ENCODE data around the gene TASP1. TPM values are rescaled to one million over a fixed set of nuclear protein-coding genes. Genes with fewer than 3 reads are reported as not detected.
"Not testable (repeated sequence)": the region's sequence is repeated elsewhere in the genome, so short reads cannot be mapped to it uniquely, and the experiment has no call there.

TASP1 gene
- total RNA-seq, 1 experiment from 2014 or later, result 13.9 TPM

GRCh38 chr20:13610184-13610583 is 28.5 kb downstream of the TASP1 start:
- ATAC-seq (no peak), DNase-seq (no peak)
- intact Hi-C loops (cut with micrococcal nuclease), result loop anchor here (10.0 kb wide), 1 partner anchor 175 kb away; the partner anchor contains the start of genes ESF1 and NDUFAF5
- TF ChIP-seq CTCF (conservative IDR thresholded peaks at IDR 0.05; ENCODE audit: low read depth, low read length), result no peak
- no peak for TF ChIP-seq EZH2phosphoT487 (IDR thresholded peaks at IDR 0.05; ENCODE audit: borderline replicate concordance, low read length)
- TF ChIP-seq EZH2 (IDR thresholded peaks at IDR 0.05; ENCODE audit: low read length, unreplicated experiment), result no peak
- Histone ChIP-seq H3K4me3 (ENCODE audit: low read length) (no peak overlapping the region), H4K20me1 (ENCODE audit: low read length) (no peaks in the 10 kb centered on the region), H2AFZ (ENCODE audit: low read length) (no peak overlapping the region), H3K27me3 (ENCODE audit: low read length) (no peaks in the 10 kb centered on the region), H3K4me2 (ENCODE audit: low read length) (no peak overlapping the region), H3K9me3 (ENCODE audit: low read length) (no peaks in the 10 kb centered on the region), H3K9me2 (replicated peaks; ENCODE audit: low read length) (no peaks in the 10 kb centered on the region), H3F3A (ENCODE audit: low read length, unreplicated experiment) (no peaks in the 10 kb centered on the region), H3K36me3 (ENCODE audit: low read depth, low read length) (no peaks in the 10 kb centered on the region; the same call in 1 of the 2 replicates), H3K9ac (ENCODE audit: low read length) (no peak overlapping the region), H3K79me2 (ENCODE audit: low read length) (no peaks in the 10 kb centered on the region), H3K27ac (ENCODE audit: low read length) (no peak overlapping the region), H3K4me1 (ENCODE audit: insufficient read depth, low read length) (no peaks in the 10 kb centered on the region)
- no TSS peak for BruUV-seq (replicated peaks)
- ChIA-PET POLR2A (ENCODE audit: unreplicated experiment) (interaction anchor here (0.6 kb wide), 1 partner anchor 162 kb away, joined by 3 read pairs; no protein-coding TSS in a partner anchor), CTCF (no interaction called here)

GRCh38 chr20:13608066-13608465 is 30.7 kb downstream of the TASP1 start:
- no TSS peak for BruUV-seq (replicated peaks)
- ChIA-PET CTCF (no interaction called here), POLR2A (ENCODE audit: unreplicated experiment) (no interaction called here)
- Histone ChIP-seq H2AFZ (ENCODE audit: low read length) (no peak overlapping the region), H3K36me3 (ENCODE audit: low read depth, low read length) (no peaks in the 10 kb centered on the region; the same call in 1 of the 2 replicates), H3K27me3 (ENCODE audit: low read length) (no peaks in the 10 kb centered on the region), H3K4me2 (ENCODE audit: low read length) (no peak overlapping the region), H3K4me1 (ENCODE audit: insufficient read depth, low read length) (no peaks in the 10 kb centered on the region), H3K9ac (ENCODE audit: low read length) (no peak overlapping the region), H3K79me2 (ENCODE audit: low read length) (no peaks in the 10 kb centered on the region), H3K9me3 (ENCODE audit: low read length) (no peaks in the 10 kb centered on the region), H4K20me1 (ENCODE audit: low read length) (no peaks in the 10 kb centered on the region), H3K27ac (ENCODE audit: low read length) (no peak overlapping the region), H3F3A (ENCODE audit: low read length, unreplicated experiment) (no peaks in the 10 kb centered on the region), H3K4me3 (ENCODE audit: low read length) (no peak overlapping the region), H3K9me2 (replicated peaks; ENCODE audit: low read length) (no peaks in the 10 kb centered on the region)
- intact Hi-C loops (cut with micrococcal nuclease), result no loop called here
- TF ChIP-seq EZH2 (IDR thresholded peaks at IDR 0.05; ENCODE audit: low read length, unreplicated experiment) (no peak), CTCF (conservative IDR thresholded peaks at IDR 0.05; ENCODE audit: low read depth, low read length) (no peak), EZH2phosphoT487 (IDR thresholded peaks at IDR 0.05; ENCODE audit: borderline replicate concordance, low read length) (no peak)
- ATAC-seq (no peak), DNase-seq (no peak)

GRCh38 chr20:13593423-13593822 is 45.3 kb downstream of the TASP1 start:
- H3K27ac ChIP-seq (ENCODE audit: low read length); H3F3A ChIP-seq (ENCODE audit: low read length, unreplicated experiment); H4K20me1 ChIP-seq (ENCODE audit: low read length); H3K9me2 ChIP-seq (replicated peaks; ENCODE audit: low read length); ATAC-seq; H2AFZ ChIP-seq (ENCODE audit: low read length); POLR2A ChIA-PET (ENCODE audit: unreplicated experiment); H3K36me3 ChIP-seq (ENCODE audit: low read depth, low read length); DNase-seq; H3K27me3 ChIP-seq (ENCODE audit: low read length); BruUV-seq (replicated peaks); H3K4me3 ChIP-seq (ENCODE audit: low read length); intact Hi-C loops (cut with micrococcal nuclease); H3K9ac ChIP-seq (ENCODE audit: low read length); CTCF ChIA-PET; H3K9me3 ChIP-seq (ENCODE audit: low read length); H3K4me2 ChIP-seq (ENCODE audit: low read length); H3K79me2 ChIP-seq (ENCODE audit: low read length); H3K4me1 ChIP-seq (ENCODE audit: insufficient read depth, low read length): not testable (repeated sequence)
